ENCODE results near the gene STAB2.

STAB2 gene

GRCh38 chr12:103586791-103587370, at the start of gene STAB2:
STAB2 (plus strand) TSS chr12:103587273; CDS start chr12:103587477, 204 bp downstream.
- no peak within 1 kb of the TSS for H3K27ac Mint-ChIP-seq
- H3K4me3 Mint-ChIP-seq, result no peak within 1 kb of the TSS
- H3K36me3 Mint-ChIP-seq, result no peaks in the 10 kb centered on the region
- no peaks in the 10 kb centered on the region for H3K9me3 Mint-ChIP-seq
- ATAC-seq, result peak; percentile 36
- peaks cover 12% of the 10 kb centered on the region for H3K27me3 Mint-ChIP-seq
- H3K4me1 Mint-ChIP-seq, result no peaks in the 10 kb centered on the region

- peaks cover 10% of the 10 kb centered on the region for H3K4me1 Mint-ChIP-seq
- no peak for ATAC-seq
- no peak overlapping the region for H3K27ac Mint-ChIP-seq
- H3K36me3 Mint-ChIP-seq, result no peaks in the 10 kb centered on the region
- H3K27me3 Mint-ChIP-seq, result no peaks in the 10 kb centered on the region
- H3K9me3 Mint-ChIP-seq, result no peaks in the 10 kb centered on the region
- H3K4me3 Mint-ChIP-seq, result no peak overlapping the region
Observed at GRCh38 chr12:103538397-103538796, 48.7 kb upstream of the STAB2 start.

GRCh38 chr12:103540319-103540718, 46.8 kb upstream of the STAB2 start:
- Mint-ChIP-seq H3K36me3 (peaks cover 7% of the 10 kb centered on the region), H3K4me1 (peaks cover 10% of the 10 kb centered on the region), H3K4me3 (no peak overlapping the region), H3K27ac (peak overlapping the region; percentile 19), H3K9me3 (peaks cover 7% of the 10 kb centered on the region), H3K27me3 (no peaks in the 10 kb centered on the region)
- no peak for ATAC-seq

GRCh38 chr12:103542078-103542477, 45.0 kb upstream of the STAB2 start:
- Mint-ChIP-seq H3K27ac (no peak overlapping the region), H3K36me3 (peaks cover 7% of the 10 kb centered on the region), H3K27me3 (no peaks in the 10 kb centered on the region), H3K4me1 (peaks cover 10% of the 10 kb centered on the region), H3K9me3 (peaks cover 7% of the 10 kb centered on the region), H3K4me3 (no peak overlapping the region)
- no peak for ATAC-seq

GRCh38 chr12:103546959-103547358, 40.1 kb upstream of the STAB2 start:
- peaks cover 7% of the 10 kb centered on the region for H3K9me3 Mint-ChIP-seq
- H3K27me3 Mint-ChIP-seq, result peaks cover 3% of the 10 kb centered on the region
- peak overlapping the region; percentile 13 for H3K27ac Mint-ChIP-seq
- peaks cover 13% of the 10 kb centered on the region for H3K4me1 Mint-ChIP-seq
- no peak for ATAC-seq
- peaks cover 7% of the 10 kb centered on the region for H3K36me3 Mint-ChIP-seq
- H3K4me3 Mint-ChIP-seq, result no peak overlapping the region

- Mint-ChIP-seq H3K36me3 (peaks cover 7% of the 10 kb centered on the region), H3K27me3 (peaks cover 8% of the 10 kb centered on the region), H3K9me3 (peaks cover 7% of the 10 kb centered on the region), H3K4me3 (no peak overlapping the region), H3K4me1 (peaks cover 13% of the 10 kb centered on the region), H3K27ac (peak overlapping the region; percentile 13)
- no peak for ATAC-seq
Observed at GRCh38 chr12:103547376-103547775, 39.7 kb upstream of the STAB2 start.

- peaks cover 7% of the 10 kb centered on the region for H3K36me3 Mint-ChIP-seq
- H3K9me3 Mint-ChIP-seq, result peaks cover 7% of the 10 kb centered on the region
- no peak for ATAC-seq
- H3K4me3 Mint-ChIP-seq, result no peak overlapping the region
- peaks cover 13% of the 10 kb centered on the region for H3K4me1 Mint-ChIP-seq
- H3K27me3 Mint-ChIP-seq, result peaks cover 13% of the 10 kb centered on the region
- peak overlapping the region; percentile 13 for H3K27ac Mint-ChIP-seq
Observed at GRCh38 chr12:103547929-103548328, 39.1 kb upstream of the STAB2 start.

- Mint-ChIP-seq H3K4me3 (peak overlapping the region; percentile 2), H3K4me1 (peaks cover 13% of the 10 kb centered on the region), H3K27ac (peak overlapping the region; percentile 58), H3K9me3 (peaks cover 7% of the 10 kb centered on the region), H3K27me3 (peaks cover 23% of the 10 kb centered on the region), H3K36me3 (peaks cover 7% of the 10 kb centered on the region)
- peak; percentile 85 for ATAC-seq
Observed at GRCh38 chr12:103548622-103549601, 38.2 kb upstream of the STAB2 start.

- Mint-ChIP-seq H3K36me3 (no peaks in the 10 kb centered on the region), H3K4me1 (no peaks in the 10 kb centered on the region), H3K4me3 (no peak overlapping the region), H3K9me3 (peaks cover 3% of the 10 kb centered on the region), H3K27ac (no peak overlapping the region), H3K27me3 (peaks cover 59% of the 10 kb centered on the region)
- no peak for ATAC-seq
Observed at GRCh38 chr12:103556890-103557627, 30.0 kb upstream of the STAB2 start.

- H3K9me3 Mint-ChIP-seq, result peaks cover 3% of the 10 kb centered on the region
- H3K36me3 Mint-ChIP-seq, result no peaks in the 10 kb centered on the region
- H3K4me1 Mint-ChIP-seq, result no peaks in the 10 kb centered on the region
- no peak for ATAC-seq
- no peak overlapping the region for H3K4me3 Mint-ChIP-seq
- H3K27ac Mint-ChIP-seq, result no peak overlapping the region
- peaks cover 59% of the 10 kb centered on the region for H3K27me3 Mint-ChIP-seq
Observed at GRCh38 chr12:103557628-103558010, 29.5 kb upstream of the STAB2 start.

GRCh38 chr12:103558879-103559278, 28.2 kb upstream of the STAB2 start:
- no peak for ATAC-seq
- H3K4me3 Mint-ChIP-seq, result no peak overlapping the region
- H3K4me1 Mint-ChIP-seq, result no peaks in the 10 kb centered on the region

GRCh38 chr12:103560604-103561101, 26.4 kb upstream of the STAB2 start:
- Mint-ChIP-seq H3K27ac (no peak overlapping the region), H3K4me3 (no peak overlapping the region), H3K9me3 (peaks cover 5% of the 10 kb centered on the region), H3K4me1 (no peaks in the 10 kb centered on the region), H3K36me3 (no peaks in the 10 kb centered on the region), H3K27me3 (peaks cover 55% of the 10 kb centered on the region)
- ATAC-seq, result no peak

More at GRCh38 chr12:103558879-103559278, 28.2 kb upstream of the STAB2 start:
- Mint-ChIP-seq H3K9me3 (peaks cover 3% of the 10 kb centered on the region), H3K27ac (no peak overlapping the region), H3K27me3 (peaks cover 59% of the 10 kb centered on the region), H3K36me3 (no peaks in the 10 kb centered on the region)

- peaks cover 60% of the 10 kb centered on the region for H3K27me3 Mint-ChIP-seq
- peaks cover 10% of the 10 kb centered on the region for H3K9me3 Mint-ChIP-seq
- no peak overlapping the region for H3K27ac Mint-ChIP-seq
- no peak overlapping the region for H3K4me3 Mint-ChIP-seq
- no peak for ATAC-seq
- no peaks in the 10 kb centered on the region for H3K36me3 Mint-ChIP-seq
- no peaks in the 10 kb centered on the region for H3K4me1 Mint-ChIP-seq
Observed at GRCh38 chr12:103561174-103561573, 25.9 kb upstream of the STAB2 start.

GRCh38 chr12:103566398-103566797, 20.7 kb upstream of the STAB2 start:
- Mint-ChIP-seq H3K27me3 (peaks cover 89% of the 10 kb centered on the region), H3K36me3 (no peaks in the 10 kb centered on the region)

GRCh38 chr12:103569278-103569677, 17.8 kb upstream of the STAB2 start:
- H3K27me3 Mint-ChIP-seq, result peaks cover 87% of the 10 kb centered on the region
- H3K36me3 Mint-ChIP-seq, result no peaks in the 10 kb centered on the region
- peaks cover 22% of the 10 kb centered on the region for H3K9me3 Mint-ChIP-seq
- H3K4me3 Mint-ChIP-seq, result no peak overlapping the region
- H3K27ac Mint-ChIP-seq, result no peak overlapping the region
- ATAC-seq, result no peak
- no peaks in the 10 kb centered on the region for H3K4me1 Mint-ChIP-seq

More at GRCh38 chr12:103566398-103566797, 20.7 kb upstream of the STAB2 start:
- Mint-ChIP-seq H3K9me3 (peaks cover 22% of the 10 kb centered on the region), H3K4me3 (no peak overlapping the region), H3K27ac (no peak overlapping the region), H3K4me1 (no peaks in the 10 kb centered on the region)
- ATAC-seq, result no peak
